Endothelial cell of umbilical vein (primary cell): ENCODE measurements around the gene BCL6B.
A peak's percentile ranks its signal among the peaks of the same experiment; 100 is the strongest.

Experiments used
- EZH2 ChIP-seq: IDR thresholded peaks from 2 replicates; pipeline ENCODE4 v1.6.1; 2012; ENCODE audit warnings: borderline replicate concordance, low read depth, mild to moderate bottlenecking, moderate library complexity, low read length, inconsistent platforms; ENCODE audit not compliant: severe bottlenecking
- FOS ChIP-seq: IDR thresholded peaks from 2 replicates; pipeline ENCODE4 v1.6.1; 2011; ENCODE audit warnings: mild to moderate bottlenecking, low read length, moderate library complexity, borderline replicate concordance; ENCODE audit not compliant: insufficient read depth
- GATA2 ChIP-seq: IDR thresholded peaks from 2 replicates; pipeline ENCODE4 v1.7.0; 2011; ENCODE audit warnings: low read depth, mild to moderate bottlenecking, moderate library complexity, mixed read lengths, low read length; ENCODE audit not compliant: insufficient read length, insufficient read depth
- JUN ChIP-seq: IDR thresholded peaks from 2 replicates; pipeline ENCODE4 v1.6.1; 2011; ENCODE audit warnings: borderline replicate concordance, low read depth; ENCODE audit not compliant: insufficient read length, insufficient read depth
- POLR2A ChIP-seq: IDR thresholded peaks from 2 replicates; pipeline ENCODE4 v1.6.1; 2012; ENCODE audit warnings: low read depth, mild to moderate bottlenecking, control low read depth, low read length
- POLR2AphosphoS5 ChIP-seq: IDR thresholded peaks from 2 replicates; pipeline ENCODE4 v1.6.1; 2012; ENCODE audit warnings: low read depth, mild to moderate bottlenecking, control low read depth, low read length, moderate library complexity; ENCODE audit not compliant: insufficient read depth
- TF ChIP-seq, protein P1 (sequence below), 2 donors: IDR thresholded peaks; 1 replicate in 1 of 2; 2 replicates in 1 of 2; pipeline ENCODE4 v1.5.1; 2011; ENCODE audit warnings: low read length in 2 of 2, mild to moderate bottlenecking in 2 of 2, moderate library complexity in 2 of 2, control low read depth in 1 of 2, inconsistent platforms in 1 of 2, low read depth in 1 of 2; ENCODE audit not compliant: insufficient read depth in 1 of 2; ENCODE audit errors: extremely low read depth in 1 of 2
- TF ChIP-seq, protein P2 (sequence below): IDR thresholded peaks from 2 replicates; pipeline ENCODE4 v1.6.1; 2011; ENCODE audit not compliant: insufficient read depth, insufficient read length

DNA sequence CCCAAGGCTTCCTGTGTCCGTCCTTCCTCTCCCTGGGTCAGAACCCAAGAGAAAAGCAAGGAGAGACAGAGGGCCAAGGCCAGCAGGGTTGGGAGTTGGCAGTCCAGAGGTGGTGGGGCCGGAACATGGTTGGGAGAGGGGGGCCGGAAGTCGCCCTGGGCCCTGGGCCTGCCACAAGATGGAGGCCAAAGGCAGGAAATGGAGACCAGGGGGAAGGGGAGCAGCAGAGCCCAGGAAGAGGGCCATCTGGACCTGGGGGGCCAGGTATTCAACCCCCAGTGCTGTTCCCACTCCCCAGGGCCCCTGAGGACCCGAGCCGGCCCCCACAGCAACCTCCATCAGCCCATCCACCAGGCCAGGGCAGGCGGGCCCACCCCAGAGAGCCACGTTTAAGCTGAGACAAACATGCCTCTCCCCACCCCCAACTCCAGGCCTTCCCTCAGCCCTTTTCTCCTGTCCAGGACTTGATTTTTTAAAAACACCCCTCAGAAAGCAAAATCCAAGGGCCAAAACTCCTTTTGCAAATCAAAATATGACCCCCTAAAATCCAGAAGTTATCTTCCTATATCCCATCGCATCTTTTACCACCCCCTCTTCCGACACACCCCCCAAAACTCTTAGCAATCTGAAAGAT lies 4.4 kb upstream of the BCL6B start:
- peak; percentile 15 for TF ChIP-seq POLR2A
- TF ChIP-seq EZH2: no peak
- TF ChIP-seq, protein P1, sequence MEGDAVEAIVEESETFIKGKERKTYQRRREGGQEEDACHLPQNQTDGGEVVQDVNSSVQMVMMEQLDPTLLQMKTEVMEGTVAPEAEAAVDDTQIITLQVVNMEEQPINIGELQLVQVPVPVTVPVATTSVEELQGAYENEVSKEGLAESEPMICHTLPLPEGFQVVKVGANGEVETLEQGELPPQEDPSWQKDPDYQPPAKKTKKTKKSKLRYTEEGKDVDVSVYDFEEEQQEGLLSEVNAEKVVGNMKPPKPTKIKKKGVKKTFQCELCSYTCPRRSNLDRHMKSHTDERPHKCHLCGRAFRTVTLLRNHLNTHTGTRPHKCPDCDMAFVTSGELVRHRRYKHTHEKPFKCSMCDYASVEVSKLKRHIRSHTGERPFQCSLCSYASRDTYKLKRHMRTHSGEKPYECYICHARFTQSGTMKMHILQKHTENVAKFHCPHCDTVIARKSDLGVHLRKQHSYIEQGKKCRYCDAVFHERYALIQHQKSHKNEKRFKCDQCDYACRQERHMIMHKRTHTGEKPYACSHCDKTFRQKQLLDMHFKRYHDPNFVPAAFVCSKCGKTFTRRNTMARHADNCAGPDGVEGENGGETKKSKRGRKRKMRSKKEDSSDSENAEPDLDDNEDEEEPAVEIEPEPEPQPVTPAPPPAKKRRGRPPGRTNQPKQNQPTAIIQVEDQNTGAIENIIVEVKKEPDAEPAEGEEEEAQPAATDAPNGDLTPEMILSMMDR (IDR thresholded peaks at IDR 0.05; ENCODE audit: extremely low read depth in 1 of 2, insufficient read depth in 1 of 2, low read depth in 1 of 2, low read length in 2 of 2): no peak
- no peak for TF ChIP-seq POLR2AphosphoS5
- TF ChIP-seq, protein P2, sequence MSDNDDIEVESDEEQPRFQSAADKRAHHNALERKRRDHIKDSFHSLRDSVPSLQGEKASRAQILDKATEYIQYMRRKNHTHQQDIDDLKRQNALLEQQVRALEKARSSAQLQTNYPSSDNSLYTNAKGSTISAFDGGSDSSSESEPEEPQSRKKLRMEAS: no peak
- no peak for TF ChIP-seq GATA2
- no peak for TF ChIP-seq JUN
- no peak for TF ChIP-seq FOS
